HG03571 (cell line): ENCODE measurements around the gene CNTNAP4.
A peak's percentile ranks its signal among the peaks of the same experiment; 100 is the strongest.

ENCODE experiments used
- ATAC-seq: cut with Tn5 transposase; IDR thresholded peaks from one replicate; pipeline ENCODE4 v1.9.1; 2021; ENCODE audit not compliant: unreplicated experiment

CNTNAP4 gene

GRCh38 chr16:76276745-76277438 is at the start of gene CNTNAP4:
Gene CNTNAP4 (plus strand): TSS chr16:76277401. CDS start chr16:76277663, 262 bp downstream.
- ATAC-seq, result no peak

GRCh38 chr16:76228546-76229146 is 48.6 kb upstream of the CNTNAP4 start:
- no peak for ATAC-seq

DNA sequence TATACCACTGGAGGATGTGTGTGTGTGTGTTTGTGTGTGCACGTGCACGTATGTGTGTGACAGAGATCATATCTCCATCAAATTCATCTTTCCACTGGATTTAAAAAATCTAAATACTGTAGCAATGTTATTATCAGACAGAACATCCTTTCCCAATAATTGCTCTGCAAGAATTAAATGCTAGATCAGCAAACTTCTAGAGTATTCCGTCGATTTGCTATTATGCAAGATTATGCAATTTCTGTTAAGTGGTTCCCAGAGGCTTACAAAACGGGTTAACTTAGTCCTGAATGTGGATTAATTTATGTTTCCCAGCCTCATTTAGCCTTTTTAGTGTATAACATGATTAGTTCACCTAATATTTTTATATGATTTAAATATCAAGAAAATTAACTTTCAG is 44.5 kb upstream of the CNTNAP4 start:
- ATAC-seq, result no peak

- no peak for ATAC-seq
These were observed 42.2 kb upstream of the CNTNAP4 start for GRCh38 chr16:76235025-76235424.

- no peak for ATAC-seq
These were observed 41.8 kb upstream of the CNTNAP4 start for GRCh38 chr16:76235426-76235825.

DNA sequence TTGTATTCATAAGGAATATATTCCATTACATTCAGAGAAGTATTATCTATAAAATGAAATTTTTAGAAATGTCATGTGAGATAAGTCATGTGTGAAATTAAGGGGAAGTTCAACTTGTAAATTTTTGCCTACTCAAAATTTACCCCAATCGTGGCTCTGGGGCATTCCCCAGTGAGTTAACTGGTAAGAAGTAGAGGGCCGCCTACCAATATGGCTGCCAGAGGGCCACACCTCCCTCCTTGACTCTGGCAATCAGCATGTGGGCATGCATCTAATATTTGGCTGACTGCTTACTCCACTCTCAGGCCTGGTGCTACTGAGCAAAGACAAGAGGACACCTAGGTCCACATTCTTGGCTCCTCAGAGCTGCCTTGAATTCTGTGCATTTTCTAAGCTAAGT is 39.7 kb upstream of the CNTNAP4 start:
- no peak for ATAC-seq

DNA sequence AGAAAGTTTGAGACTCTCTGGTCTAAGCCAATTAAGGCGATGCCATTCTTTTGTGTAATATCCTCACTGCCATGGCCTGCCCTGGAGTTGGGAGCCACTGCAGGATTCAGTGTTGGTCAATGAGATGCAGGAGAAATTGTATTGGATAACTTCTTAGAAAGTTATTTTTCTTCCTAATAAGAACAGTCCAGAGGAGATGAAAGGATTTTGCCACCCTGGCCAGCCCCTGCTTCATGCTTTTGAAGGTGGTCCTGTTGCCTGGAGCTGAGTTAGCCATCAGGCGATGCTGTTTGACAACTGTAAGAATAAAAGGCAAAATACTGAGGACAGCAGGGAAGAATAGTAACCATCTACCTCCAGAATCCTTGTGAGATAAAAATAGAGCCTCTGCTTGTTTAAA is 35.4 kb upstream of the CNTNAP4 start:
- ATAC-seq, result no peak

DNA sequence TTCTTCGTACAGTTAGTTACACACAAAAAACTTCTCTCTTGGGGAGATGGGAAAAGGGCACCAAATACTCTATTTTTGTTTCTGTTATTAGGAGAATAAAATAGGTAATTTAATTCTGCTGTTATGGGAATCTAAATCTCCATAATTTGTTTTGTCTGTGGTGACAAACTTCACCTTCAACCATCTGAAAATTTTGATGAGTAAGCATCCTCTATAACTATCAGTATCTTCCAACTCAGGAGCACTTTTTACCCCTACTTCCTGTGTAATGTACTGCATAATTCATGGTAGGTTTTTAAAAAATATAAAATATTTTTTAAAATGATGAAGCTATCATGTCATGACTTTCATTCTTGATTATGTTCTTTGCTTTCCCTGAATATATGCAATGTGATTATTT is 33.6 kb upstream of the CNTNAP4 start:
- no peak for ATAC-seq

DNA sequence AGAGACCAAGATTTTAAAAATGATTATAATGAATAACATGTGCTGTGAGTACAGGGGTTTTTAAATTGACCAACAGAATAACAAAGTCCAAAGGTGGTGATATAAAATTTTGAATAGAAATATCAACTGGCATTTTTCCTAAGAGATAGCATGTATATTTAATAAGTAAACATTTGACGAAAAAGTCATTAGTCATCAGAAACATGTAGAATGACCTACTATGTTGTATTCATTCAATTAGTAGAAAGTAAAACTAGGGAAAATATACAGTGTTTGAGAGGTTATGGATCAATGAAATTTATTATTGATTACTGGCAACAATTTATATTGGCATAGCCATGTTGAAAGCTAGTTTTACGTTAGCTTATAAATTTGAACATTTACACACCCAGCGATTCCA is 30.6 kb upstream of the CNTNAP4 start:
- no peak for ATAC-seq

DNA sequence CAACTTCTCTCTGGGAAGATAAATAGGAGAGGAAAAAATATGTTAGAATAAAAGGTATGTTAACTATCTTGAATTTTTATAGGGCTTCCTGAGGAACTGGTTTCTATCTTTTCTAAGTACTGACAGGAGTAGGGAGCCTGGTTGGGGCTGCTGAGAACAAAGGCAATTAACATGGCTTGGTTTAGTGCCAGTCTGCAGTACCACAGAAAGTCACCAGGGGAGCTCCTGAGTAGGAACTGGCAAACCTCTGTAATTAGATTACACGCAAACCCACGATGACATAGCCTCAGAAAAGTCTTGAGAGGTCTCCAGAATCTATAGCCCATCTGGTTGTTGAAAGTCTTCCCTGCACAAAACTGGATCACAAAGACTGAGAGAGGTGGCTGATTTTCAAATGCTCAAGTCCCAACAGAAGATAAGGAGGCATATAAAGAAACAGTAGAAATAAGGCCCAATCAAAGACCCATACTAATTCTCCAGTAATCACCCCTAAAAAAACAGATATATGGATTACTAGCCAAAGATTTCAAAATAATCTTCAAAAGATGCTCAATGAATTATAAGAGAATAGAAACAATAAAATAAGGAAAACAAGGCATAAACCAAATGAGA is 11.7 kb upstream of the CNTNAP4 start:
- ATAC-seq, result peak; percentile 87

DNA sequence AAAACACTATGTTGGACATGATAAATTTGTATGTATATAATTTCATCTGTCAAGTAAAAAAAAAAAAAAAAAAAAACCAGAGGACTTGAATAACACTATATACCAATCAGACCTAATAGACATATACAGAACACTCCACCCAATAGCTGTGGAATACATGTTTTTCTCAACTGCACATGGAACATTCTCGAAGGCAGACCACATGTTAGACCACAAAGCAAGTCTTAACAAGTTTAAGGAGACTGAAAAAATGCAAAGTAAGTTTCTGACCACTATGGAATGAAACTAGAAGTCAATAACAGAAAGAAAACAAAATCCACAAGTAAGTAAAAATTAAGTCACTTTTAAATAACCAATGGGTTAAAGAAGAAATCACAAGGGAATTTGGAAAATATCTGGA is 8.4 kb upstream of the CNTNAP4 start:
- no peak for ATAC-seq

DNA sequence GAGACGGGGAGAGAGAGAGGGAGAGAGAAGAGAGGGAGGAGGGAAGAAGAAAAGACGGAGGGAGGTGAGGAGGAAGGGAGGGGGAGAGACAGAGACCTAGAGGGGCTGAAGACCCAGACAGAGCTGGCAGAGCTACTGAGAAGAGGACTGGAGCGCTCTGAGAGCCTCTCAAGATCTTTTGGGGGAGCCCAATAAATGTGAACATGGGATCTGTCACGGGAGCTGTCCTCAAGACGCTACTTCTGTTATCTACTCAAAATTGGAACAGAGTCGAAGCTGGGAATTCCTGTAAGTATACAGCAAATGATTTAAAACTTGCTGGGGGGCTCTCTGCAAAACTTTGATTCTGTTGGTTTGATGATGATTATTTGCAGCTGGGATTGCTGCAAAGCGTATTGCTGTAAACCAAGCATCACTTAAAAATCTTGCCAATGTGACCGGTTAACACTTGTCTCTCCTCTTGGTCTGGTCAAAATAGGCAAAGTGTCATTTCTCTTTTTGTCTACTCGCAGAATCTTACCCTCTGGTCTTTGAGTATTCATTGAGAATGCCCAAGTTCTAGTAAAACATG is 344 bp downstream of the CNTNAP4 start:
- ATAC-seq, result no peak

GRCh38 chr16:76278086-76278485 is 885 bp downstream of the CNTNAP4 start:
- no peak for ATAC-seq

GRCh38 chr16:76278980-76279379 is 1.8 kb downstream of the CNTNAP4 start:
- no peak for ATAC-seq

DNA sequence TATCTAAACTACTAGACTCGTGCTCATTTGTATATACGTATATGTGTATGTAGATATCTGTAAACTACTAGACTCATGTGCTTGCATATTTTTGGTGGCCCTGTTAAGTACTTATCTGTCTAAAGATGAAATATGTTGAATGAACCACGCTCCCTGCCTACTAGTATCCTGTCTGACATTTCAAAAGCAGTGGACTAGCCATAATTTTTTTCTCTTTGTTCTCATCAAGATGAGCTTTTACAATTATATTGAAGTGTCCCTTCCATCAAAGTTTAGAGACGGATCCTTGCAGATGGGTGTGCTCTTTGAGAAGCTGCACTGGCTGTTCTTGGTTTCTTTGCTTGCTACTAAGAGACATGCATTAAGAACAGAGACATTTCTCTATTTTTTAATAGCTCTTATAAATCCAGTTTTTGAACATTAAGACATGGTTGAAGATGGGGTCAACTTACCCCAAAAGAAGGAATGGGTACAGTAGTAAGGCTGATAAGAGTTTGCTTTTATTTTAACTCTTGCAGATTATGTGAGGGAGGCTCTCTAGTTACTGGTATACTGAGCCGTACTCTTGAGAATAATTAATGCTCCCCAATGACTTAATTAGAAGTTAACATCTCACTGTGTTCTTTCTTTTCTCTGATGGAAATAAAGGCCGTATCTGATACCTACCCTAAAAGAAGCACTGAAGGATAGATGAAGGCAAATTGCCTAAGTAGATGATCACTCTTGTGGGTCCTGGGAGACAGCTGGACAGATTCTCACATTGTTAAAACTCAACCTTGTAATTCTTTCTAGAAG is 3.4 kb downstream of the CNTNAP4 start:
- ATAC-seq, result no peak

DNA sequence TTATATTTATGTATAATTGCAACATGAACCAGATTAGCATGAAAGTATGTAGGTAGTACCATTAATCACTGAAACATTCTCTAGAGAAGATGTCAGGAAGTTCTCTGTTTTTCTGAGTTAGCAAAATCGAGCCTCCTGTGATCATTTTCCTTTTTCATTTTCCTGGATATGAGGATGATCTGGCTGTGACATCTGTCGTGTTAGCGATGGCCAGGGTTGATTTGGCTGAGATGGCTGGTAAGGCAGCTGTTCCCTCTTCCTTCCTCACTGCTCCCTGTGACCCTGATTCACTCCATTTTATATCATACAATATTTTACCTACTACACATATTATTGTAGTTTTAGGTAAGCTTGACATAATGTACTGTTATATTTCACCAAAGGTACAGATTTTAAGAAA is 10.3 kb downstream of the CNTNAP4 start:
- no peak for ATAC-seq

DNA sequence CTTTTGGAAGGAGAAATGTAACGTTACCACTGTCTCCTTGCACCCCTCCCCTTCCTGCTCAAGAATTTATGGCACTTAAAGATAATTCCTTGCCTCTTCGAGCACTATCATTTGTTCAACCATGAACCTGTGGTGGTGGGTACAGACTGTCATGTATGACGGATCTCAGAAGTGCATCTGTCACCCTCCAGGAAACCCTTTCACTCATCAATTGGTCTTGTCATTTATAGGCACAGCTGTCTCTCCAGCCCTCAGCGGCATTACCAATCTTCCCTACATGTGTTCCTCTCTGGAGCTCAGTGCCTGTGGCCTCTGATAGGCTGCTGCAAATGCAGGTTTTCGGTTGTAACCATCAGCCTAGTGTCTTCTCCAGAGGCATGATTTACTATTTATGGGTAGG is 15.0 kb downstream of the CNTNAP4 start:
- ATAC-seq, result no peak

DNA sequence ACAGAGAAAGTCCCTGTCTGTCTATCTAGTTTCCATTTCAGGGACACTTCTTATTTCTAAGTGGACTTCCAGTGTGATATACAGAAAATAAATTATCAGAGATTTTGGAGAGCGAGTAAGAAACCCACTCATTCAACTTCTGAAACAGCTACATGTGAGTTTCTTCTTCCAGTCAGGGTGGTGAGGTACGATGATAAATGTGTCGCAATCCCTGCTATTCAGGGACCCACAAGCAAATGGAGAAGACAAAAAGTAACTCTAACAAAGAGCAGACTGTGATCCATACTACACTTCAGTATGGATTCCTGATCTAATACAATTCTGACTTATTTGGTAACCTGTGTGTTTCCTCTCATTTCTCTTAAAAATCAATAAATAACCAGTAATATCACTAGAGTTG is 16.8 kb downstream of the CNTNAP4 start:
- ATAC-seq, result no peak

- ATAC-seq, result no peak
These were observed 17.4 kb downstream of the CNTNAP4 start for GRCh38 chr16:76294396-76295214.

GRCh38 chr16:76297941-76298340 is 20.7 kb downstream of the CNTNAP4 start:
- no peak for ATAC-seq
